GM21447 (cell line): ENCODE data around the gene SUPT3H.
"Not testable (repeated sequence)": the region's sequence is repeated elsewhere in the genome, so short reads cannot be mapped to it uniquely, and the experiment has no call there.

Experiments used
- ATAC-seq: cut with Tn5 transposase; IDR thresholded peaks from one replicate; pipeline ENCODE4 v1.9.1; 2021; ENCODE audit not compliant: unreplicated experiment

Gene SUPT3H

DNA sequence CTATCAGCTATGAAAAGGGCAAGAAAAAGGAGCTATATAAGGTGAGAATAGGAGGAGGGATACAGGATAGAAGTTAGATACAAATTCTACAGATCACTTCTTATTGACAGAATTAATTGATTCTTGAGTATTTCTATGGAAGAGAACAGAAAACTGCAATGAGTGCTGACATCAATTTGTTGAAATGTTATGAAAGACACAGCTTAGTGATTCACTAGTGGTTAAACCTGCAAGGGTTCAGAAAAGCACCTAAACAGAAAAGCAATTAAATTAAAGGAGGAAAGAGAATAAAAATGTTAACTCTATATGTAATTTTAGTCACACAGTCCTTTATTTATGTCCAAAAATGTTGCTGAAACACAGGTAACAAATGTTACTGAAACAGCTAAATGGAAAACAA lies 304.0 kb downstream of the SUPT3H start:
- no peak for ATAC-seq

GRCh38 chr6:45072673-45073072 lies 305.1 kb downstream of the SUPT3H start:
- ATAC-seq: no peak

GRCh38 chr6:45072016-45072415 lies 305.7 kb downstream of the SUPT3H start:
- no peak for ATAC-seq

GRCh38 chr6:45069091-45069490 lies 308.6 kb downstream of the SUPT3H start:
- ATAC-seq: no peak

GRCh38 chr6:45067446-45067845 lies 310.3 kb downstream of the SUPT3H start:
- ATAC-seq: not testable (repeated sequence)

- not testable (repeated sequence) for ATAC-seq
Measured at GRCh38 chr6:45062659-45063058, 315.1 kb downstream of the SUPT3H start.

DNA sequence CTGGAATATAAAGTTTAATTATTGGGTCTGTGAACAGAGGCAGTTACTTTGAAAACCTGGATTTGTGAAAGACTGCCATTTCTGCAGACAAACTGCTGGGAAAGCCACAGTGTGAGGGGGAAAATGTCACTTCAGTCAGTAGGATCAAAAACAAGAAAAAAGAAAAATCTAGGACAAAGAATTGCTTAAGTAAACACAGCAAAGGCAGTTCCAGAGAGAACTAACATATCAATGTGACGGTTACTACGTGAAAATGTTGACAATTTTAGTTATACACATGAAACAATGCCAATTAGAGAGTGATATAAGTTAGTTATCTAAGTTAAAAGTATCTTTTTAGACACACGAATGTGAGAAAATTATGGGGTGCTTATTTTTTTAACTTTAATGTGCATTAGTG lies 320.0 kb downstream of the SUPT3H start:
- no peak for ATAC-seq

GRCh38 chr6:45054610-45055009 lies 323.1 kb downstream of the SUPT3H start:
- ATAC-seq: no peak

DNA sequence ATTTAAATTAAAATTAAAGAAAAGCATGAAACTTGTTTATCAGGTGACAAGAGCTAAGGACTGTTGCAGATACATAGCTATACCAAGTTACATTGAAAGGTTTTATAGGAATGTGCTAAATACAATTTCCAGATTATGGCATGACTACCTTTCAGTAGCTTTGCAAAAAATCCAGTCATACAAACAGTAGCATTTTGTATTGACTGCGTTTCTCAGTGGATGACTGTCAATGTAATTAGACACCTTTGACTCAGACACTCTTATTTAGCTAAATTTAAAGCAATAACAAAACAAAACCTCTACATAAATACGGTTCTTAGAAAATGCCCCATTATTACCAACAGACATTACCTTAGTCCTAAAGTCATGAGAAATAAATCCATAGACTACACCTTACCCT lies 325.4 kb downstream of the SUPT3H start:
- ATAC-seq: no peak

DNA sequence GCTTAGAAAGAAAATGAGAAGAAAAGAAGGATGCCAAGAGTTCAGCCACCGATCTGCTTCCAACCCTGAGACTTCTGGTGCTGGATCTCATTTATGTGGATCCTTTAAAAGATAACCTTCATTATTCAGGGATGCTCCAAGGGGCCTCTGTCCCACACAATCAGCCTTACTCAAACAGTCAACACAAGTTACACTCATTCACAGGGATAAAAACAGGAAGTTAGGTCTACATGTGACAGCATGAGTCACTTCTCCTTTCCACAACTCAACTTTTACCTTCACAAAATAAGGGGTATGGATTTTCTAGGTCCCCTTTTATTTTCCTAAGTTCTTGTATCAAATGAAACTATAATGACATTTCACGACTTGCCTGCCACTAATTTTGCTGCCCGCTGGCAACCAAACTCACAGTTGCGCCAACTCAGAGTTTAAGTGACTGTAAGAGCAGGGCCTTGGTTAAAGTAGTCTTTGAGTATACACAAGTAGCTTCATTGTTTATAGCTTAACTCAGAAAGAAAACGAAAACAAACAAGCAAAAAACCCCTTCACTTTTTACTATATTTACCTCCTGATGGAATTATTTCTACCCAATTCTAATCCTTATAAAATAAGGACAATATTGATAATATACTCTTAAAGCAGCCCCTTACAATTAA lies 328.4 kb downstream of the SUPT3H start:
- ATAC-seq: no peak

- no peak for ATAC-seq
Measured at GRCh38 chr6:45047573-45047972, 330.2 kb downstream of the SUPT3H start.

GRCh38 chr6:45045253-45045601 lies 332.5 kb downstream of the SUPT3H start:
- ATAC-seq: no peak

DNA sequence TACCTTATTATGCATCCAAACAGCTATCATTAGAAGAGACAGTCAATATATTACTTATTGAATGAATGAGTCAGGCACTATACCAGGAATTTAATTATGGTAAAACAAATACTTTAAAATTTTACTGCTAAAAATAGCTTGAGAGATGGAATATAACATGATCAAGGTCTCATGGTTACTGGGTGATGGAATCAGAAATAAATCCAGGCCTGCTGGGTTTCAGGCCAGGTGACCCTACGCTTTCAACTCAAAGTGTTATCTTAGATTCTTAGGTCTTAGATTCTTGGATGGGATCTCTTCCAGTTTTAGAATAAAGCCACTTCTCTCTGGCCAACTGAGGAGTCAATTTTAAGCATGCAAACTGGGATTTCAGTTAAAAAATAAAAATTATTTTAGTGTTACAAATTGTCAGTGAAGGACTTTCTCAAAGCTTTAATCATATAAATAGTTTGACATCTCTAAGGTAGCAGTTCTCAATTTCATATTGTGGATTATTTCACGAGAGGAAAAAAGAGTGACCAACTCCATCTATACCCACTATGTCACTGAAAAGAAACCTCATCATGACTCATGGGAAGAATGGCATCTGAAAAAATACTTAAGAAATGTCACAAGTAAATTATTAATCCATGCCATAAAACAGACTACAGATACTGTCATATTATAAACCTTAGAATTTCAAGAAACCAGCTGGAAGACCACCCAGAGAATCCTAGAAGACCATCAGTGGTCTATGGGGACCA lies 333.1 kb downstream of the SUPT3H start:
- ATAC-seq: no peak

- no peak for ATAC-seq
Measured at GRCh38 chr6:45044086-45044485, 333.6 kb downstream of the SUPT3H start.

DNA sequence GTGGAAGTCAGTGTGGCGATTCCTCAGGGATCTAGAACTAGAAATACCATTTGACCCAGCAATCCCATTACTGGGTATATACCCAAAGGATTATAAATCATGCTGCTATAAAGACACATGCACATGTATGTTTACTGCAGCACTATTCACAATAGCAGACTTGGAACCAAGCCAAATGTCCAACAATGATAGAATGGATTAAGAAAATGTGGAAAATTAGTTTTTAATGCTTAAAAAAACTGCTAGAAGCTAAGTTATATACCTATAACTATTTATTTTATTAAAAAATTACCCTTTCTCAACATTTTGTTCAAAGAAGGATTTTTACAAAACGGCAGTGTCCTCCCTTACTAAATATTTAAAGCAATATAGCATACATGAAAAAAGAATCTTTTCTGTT lies 335.1 kb downstream of the SUPT3H start:
- ATAC-seq: not testable (repeated sequence)

DNA sequence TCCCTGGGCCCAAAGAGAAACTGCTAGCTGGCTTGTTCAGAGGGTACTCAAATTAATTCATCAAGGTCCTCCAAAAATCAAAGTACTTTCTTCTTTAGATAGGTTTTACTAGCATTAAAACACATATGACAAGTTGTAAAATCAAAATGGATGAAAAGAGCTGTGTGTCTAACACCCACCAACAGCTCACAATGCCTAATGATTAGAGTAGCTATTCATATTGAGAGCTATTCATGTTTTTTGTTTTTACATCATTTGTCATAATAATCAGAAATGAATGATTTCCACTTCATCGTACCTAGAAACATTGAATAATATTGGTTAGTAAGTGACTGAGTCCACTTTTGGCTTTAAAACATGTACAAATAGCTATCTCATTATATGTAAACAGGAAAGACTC lies 339.5 kb downstream of the SUPT3H start:
- no peak for ATAC-seq

- no peak for ATAC-seq
Measured at GRCh38 chr6:45036103-45036502, 341.6 kb downstream of the SUPT3H start.

GRCh38 chr6:45032426-45032825 lies 345.3 kb downstream of the SUPT3H start:
- no peak for ATAC-seq

DNA sequence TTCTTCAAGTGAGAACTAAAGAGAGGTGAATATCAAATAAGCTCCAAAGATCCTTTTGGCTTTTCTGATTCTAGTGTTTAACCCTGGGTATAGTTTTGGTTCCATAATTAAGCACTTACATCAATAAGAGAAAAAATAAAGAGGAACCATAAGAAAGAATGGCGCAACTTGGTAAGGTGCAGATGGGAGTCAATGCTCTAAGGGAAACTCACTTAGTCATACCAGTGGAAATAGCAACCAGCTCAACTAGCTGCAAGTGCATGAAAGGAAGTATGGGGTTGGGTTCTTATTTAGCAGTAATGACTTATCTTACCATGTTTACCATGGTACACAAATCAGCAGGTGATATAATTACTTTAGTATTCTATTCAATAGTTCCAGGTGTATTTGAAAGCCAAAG lies 346.1 kb downstream of the SUPT3H start:
- ATAC-seq: no peak

DNA sequence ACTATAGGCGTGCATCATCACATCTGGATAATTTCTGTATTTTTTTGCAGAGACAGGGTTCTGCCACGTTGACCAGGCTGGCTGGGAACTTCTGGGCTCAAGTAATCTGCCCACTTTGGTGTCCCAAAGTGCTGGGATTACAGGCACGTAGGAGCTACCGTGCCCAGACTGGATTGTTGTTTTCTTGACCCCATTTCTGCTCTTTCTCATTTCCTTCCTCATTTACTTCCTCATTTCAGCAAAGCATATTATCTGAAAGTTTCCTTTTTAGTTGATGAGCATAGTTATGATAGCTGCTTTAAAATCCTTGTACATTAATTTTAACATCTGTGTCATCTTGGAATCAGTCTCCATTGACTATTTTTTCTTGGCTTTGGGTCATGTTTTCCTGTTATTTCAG lies 350.6 kb downstream of the SUPT3H start:
- no peak for ATAC-seq

DNA sequence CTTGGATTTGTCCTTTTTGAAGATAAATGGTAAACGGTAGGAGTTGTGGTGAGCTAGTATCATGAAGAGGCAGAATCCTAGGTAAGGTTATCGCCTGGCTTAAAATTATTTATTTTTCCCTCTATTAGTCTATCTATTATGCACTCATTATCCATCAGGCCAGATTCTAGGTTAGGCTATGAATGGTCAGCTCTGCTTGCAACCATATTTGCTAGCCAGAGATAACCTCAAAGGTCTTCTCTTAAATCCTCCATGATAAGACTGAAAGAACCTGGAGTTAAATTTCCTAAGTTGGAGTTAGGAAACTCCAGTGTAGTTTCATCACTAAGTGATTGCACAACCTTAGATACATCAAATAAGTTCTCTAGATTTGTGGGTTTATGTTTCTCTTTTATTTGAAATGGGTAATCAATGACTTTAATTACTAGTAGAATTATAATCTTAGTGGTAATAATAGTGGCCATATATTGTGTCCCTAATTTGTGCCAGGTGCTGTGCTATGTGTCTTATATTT lies 351.7 kb downstream of the SUPT3H start:
- ATAC-seq: no peak

GRCh38 chr6:45024610-45025009 lies 353.1 kb downstream of the SUPT3H start:
- ATAC-seq: no peak

- ATAC-seq: no peak
Measured at GRCh38 chr6:45021676-45022075, 356.1 kb downstream of the SUPT3H start.
